ENCODE measurements around the gene RNF112.

- TF ChIP-seq, protein P1, sequence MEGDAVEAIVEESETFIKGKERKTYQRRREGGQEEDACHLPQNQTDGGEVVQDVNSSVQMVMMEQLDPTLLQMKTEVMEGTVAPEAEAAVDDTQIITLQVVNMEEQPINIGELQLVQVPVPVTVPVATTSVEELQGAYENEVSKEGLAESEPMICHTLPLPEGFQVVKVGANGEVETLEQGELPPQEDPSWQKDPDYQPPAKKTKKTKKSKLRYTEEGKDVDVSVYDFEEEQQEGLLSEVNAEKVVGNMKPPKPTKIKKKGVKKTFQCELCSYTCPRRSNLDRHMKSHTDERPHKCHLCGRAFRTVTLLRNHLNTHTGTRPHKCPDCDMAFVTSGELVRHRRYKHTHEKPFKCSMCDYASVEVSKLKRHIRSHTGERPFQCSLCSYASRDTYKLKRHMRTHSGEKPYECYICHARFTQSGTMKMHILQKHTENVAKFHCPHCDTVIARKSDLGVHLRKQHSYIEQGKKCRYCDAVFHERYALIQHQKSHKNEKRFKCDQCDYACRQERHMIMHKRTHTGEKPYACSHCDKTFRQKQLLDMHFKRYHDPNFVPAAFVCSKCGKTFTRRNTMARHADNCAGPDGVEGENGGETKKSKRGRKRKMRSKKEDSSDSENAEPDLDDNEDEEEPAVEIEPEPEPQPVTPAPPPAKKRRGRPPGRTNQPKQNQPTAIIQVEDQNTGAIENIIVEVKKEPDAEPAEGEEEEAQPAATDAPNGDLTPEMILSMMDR (IDR thresholded peaks at IDR 0.05; ENCODE audit: insufficient read depth, low read depth, low read length): no peak
- TF ChIP-seq EZH2 (IDR thresholded peaks at IDR 0.05; ENCODE audit: insufficient read depth, low read length): no peak
These were observed 34.2 kb upstream of the RNF112 start for GRCh38 chr17:19376811-19377210.

All from astrocyte (in vitro differentiated cells and primary cell).